Muscle of back (tissue), 11 donors: ENCODE results near the gene BST1. TPM values are rescaled to one million over a fixed set of nuclear protein-coding genes. Genes with fewer than 3 reads are reported as not detected.
"Not testable (repeated sequence)": the region's sequence is repeated elsewhere in the genome, so short reads cannot be mapped to it uniquely, and the experiment has no call there.

Experiments
- DNase-seq, 3 donors: peaks; one replicate each; pipeline versions ENCODE4 v3.0.0 to v3.0.0-alpha.2; 2013
- polyA plus RNA-seq, 10 donors: library from polyadenylated mRNA; unstranded; fragments of 120-200 nt; gene quantifications; one replicate each; pipeline ENCODE4 v1.2.1, GENCODE V29; 2013; ENCODE audit not compliant: insufficient read length in 10 of 10

The BST1 gene
- polyA plus RNA-seq, 10 donors = 3.0 to 6.5 (median 4.4) TPM

DNA sequence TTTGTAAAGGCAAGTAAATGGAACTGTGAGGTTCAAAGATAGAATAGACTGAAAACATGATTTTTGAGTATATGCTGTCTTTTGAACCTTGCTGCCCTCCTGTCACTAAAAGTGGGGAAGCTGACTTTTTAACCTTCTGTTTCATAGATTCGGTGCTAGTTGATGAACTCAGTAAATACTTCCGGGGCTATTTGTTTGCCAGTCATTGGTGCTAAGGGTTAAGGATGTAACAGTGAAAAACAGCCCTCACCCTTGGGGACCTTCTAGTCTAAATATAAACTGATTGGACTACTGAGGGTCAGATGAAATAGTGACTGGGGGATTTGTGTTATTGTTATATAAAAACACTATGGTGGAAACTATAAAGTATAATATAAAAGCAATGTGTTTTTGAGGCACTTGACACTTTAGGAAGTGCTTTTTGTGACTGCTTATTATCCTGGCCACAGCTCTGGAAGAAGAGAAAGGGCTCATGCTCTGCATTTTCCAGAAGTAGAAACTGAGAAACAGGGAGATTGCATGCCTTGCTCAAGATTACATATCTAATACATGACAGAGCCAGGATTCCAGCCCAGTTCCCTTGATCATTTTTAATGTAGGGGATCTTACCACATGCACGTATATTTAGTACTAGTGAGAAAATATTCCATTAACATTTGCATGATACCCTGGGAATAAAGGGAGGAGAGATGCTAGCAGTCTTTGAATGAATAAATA lies 3.9 kb downstream of the BST1 start:
- no peak for DNase-seq

DNA sequence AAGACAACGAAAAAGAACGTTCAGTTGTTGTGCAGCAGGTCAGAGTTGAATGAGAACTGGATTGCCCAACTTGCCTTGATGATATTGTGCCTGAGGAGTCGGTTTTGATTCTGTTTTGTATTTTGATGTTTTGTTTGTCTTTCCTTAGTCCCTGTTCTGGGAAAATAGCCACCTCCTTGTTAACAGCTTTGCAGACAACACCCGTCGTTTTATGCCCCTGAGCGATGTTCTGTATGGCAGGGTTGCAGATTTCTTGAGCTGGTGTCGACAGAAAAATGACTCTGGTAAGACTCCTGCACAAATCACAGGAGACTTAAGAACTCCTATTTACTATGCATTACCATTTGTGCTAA lies 4.5 kb downstream of the BST1 start:
- no peak for DNase-seq

DNA sequence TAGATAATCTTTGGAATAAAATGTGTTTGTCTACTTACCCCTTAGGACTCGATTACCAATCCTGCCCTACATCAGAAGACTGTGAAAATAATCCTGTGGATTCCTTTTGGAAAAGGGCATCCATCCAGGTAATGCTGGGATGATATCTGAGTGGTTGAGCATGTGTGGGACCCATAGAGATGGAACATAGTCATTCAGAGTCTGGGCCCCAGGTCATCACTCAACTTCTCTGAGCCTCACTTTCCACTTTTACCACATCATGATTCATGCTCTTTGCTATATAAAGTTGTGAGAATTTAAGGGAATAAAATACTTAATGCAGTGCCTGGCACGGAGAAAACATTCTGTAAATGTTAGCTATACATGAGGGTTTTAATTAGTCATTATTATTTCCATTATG lies 8.9 kb downstream of the BST1 start:
- no peak for DNase-seq

DNA sequence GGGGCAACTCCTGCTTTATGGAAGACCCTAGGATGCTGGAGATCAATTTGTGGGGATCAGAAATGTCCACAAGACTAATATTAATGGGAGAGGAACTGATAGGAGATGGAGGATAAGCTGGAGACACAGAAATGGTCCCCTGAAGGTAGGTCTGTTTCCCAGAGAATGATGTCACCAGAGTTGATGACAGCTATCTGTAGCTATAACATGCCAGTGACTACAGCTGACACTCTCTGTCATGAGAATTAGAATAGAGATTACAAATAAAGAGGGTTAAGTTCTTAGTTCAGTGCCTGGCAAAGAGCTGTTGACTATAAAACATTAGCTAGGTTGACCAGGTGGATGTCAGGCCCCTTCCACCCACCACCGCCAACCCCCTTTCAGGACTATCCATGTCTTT lies 9.3 kb downstream of the BST1 start:
- no peak for DNase-seq

DNA sequence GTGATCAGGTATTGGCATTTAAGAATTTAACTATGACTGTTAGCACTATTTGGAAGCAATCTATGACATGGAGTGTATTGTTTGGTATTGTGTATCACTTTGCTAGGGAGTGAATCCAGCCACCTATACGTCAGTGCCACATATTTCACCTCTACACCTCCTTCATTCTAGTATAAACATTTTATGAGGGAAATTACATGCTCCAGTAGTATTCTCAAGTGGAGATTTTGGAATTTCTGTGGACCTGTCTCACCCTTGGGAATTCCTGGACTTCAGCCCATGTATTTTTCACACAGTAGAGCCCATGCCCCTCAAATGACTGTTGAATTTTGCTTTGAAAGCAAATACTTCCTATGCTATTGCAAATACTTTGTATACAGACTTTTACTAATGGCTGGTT lies 11.3 kb downstream of the BST1 start:
- DNase-seq = no peak

DNA sequence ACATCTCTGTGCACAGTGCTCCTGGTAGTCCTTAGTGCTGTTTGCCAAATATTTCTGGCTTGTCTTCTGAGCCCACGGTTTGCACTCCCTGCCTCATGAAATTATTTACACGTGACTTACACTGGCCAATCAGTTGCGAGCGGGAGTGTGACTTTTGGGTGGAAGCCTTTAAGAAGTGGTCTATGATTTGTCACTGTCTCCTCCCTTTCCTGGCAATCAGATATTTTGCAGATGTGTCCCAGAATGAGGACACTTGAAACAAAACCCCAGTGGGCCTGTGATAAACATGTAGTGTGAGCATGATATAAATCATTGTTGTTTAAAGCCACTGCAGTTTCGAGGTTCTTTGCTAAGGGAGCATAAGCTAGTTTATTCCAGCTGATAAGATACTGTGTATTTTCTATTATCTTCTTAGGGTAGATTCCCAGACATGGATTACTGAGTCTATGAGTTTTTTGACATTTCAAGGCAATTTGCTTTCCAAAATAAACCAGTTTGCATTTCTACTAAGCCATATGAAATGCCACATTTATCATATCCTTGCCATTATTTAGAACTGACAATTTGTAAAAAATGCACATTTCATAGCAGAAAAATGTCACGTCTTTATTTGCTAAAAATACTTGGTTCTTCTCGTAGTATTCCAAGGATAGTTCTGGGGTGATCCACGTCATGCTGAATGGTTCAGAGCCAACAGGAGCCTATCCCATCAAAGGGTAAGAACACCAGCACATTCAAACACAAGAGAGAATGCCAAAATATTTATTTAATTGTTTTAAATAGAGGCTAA lies 12.0 kb downstream of the BST1 start:
- peak in 1 of 3 donors; percentile 64 for DNase-seq

DNA sequence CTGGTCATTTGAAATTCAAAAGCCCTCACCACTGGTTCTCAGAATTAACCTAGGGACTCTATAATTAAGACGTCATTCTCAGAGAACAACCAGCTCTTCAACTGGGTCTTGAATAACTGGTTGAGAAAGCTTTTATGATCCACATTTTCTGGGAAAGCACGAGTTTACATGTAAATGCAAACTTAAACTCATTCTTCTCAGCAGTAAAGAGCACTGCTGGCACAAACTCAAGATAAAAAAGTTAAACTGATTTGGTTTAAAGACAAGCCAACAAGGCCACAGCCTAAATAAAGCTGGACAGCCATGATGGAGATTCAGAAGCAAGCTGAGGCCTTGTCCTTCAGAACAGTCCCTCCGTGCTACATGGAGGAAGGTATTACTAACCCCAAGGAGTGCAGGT lies 13.2 kb downstream of the BST1 start:
- no peak for DNase-seq

DNA sequence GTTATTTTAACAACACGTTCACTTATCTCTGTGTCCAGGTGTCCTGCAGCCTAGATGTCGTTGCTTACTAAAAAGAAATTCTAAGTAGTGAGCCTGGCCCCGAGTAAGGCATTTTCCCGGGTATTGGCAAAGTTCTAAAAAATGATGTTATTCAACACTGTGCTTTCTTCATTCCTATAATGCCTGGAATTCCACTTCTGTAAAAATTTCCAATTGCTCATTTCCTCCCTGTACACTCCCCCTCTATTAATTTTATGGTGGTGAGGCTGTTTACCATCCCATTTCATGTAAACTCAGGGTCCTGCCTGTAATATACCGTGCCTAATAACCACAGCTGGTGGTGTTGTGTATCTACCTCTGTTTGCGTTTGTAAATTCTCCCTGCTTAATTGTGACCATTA lies 14.2 kb downstream of the BST1 start:
- DNase-seq = peak in 1 of 3 donors; percentile 23

DNA sequence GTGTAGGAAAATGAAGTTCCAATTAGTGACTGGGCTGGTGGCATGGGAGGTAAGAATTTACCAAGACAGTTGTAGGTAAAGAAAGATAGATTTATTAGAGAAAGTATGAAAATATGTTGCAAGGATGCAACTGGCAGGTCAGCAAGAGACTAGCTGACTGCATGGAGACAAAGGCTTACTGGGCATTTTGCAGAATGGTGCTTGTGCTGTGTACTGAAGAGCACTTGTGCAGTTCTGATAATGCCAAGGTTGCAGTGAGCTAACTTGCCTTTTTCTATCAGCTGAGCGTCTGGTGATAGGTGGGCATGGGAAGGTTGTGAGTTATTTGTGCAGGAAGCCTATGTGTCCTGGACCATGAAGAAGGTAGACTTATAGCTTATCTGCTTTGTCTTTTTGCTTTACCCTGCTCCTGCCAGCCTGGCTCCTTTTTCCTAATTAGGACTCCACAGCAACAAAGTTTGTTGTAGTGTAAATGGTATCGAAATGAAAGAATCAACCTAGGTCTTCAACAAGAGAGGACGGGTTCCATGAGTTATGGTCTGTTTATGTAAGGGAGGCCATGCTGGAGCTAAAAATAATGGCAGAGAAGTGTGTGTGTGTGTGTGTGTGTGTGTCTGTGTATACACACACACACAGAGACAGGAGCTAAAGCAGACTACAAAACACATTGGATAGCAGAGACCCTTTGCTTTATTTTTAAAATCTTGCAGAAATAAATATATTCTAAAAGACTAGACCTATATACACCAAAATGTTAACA lies 15.0 kb downstream of the BST1 start:
- DNase-seq = no peak

DNA sequence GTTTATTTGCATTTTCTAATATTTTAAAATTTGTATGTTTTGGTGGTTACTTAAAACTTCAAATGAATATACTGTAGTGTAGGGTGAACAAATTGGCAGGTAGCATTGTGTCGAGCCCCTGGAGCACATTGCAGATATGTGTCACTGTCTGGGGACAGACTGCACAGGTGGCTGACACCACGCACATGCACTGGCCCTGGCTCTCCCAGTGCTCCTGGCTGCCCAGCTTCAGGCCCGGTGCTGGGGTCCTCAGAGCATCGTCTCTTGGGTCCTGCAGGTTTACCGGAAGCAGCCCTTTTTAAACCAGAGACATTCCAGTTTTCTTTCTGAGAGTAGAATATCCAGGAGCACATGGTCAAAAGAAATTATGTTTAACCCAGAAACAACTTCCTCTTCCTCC lies 15.6 kb downstream of the BST1 start:
- no peak for DNase-seq

DNA sequence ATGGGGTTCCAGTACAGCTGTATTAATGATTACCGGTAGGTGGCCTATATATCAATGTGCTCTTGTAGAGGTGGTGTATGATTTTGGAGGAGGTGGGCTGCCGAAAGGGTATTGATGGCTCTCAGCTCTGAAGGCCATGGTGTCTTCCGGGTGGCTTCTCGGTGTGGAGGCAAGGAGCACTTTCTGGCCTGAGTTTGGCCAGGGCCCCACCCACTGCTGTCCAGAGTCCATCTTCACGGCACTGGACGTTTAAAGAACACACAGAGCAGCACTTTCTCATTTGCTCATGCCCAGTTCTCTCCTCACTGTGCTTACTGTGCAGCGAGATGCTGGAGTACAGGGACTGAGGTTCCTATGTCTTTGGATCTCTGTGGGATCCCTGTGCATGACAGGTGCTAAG lies 16.1 kb downstream of the BST1 start:
- no peak for DNase-seq

DNA sequence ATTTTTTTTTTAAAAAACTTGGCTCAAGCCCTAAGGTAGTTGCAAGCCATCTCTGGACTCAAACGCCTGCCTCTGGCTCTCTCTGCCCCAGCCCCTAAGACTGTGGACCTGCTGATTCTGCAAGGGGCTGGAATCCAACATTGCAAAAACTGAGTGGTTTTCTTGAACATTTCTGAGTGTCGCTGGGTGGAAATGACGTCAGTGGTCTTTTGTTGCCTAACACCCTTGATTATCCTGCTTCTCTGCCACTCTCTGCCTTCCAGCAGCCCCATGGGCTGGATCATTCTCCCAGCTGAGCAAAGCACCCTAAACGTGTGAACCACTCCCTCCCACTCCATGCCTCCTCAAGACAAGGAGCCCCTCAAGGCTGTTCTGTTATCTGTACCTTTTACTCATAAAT lies 16.6 kb downstream of the BST1 start:
- no peak for DNase-seq

DNA sequence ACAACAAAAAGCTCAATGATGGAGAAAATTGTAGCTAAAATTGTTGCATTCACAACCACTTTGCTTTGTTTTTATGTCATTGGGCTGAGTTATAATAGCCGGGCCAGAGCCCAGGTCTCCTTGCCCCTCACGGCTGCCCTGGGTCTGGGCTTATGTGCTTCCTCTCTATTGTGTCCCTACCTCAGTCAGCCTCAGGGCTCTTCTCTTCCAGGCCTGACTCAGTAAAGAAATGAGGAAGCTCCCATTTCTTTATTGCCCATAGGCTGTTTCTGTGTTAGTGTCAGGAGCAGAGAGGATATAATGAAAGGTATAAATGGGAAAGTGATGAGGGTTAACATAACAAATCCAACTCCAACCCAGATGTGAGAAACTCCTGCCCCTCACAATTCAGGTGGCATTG lies 18.0 kb downstream of the BST1 start:
- no peak for DNase-seq

DNA sequence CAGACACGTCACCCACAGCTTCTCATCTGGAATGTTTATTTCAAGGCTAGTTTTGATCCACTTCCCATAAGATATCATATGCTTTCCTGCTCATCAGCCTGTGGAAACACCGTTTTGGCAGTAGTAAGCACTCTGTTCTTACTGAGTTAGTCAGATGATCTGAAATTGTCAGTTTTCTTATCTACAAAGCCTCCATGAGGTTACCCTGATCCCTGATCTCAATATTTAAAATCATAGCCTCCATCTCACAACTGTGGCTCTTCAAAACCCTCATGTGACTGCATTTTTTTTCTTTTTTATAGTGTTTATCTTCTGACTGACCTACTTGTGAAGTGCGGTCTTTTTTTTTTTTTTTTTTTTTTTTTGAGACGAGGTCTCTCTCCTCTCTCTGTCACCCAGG lies 22.7 kb downstream of the BST1 start:
- DNase-seq = no peak

DNA sequence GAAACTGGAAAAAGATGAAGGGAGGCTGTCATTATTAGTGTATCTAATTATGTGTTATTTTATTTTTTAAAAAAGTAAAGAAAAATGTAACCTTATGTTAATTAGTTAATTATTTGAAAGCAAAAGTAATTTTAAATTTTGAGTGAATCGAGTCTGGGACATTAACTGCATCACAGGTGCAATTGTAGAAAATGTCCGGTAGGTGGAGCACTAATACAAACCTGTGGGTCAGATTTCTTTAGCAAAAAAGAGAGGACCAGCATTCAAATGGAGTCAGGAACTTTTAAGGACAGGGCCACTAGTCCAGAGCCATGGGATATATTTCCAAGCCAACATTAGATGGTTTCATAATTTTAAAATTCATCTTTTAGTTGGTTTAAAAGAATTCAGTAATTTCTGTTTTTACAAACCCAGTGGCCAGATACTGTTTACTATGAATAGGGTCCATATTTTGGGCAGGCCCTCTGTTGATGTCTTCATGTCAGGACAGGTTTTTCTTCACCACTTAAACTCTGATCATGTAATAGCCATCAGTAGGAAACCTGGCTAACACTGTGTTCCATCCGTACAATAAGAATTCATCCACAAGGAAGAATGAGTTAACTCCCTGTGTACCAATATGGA lies 27.2 kb downstream of the BST1 start:
- DNase-seq = peak; percentile 24 to 44 (median 34)

DNA sequence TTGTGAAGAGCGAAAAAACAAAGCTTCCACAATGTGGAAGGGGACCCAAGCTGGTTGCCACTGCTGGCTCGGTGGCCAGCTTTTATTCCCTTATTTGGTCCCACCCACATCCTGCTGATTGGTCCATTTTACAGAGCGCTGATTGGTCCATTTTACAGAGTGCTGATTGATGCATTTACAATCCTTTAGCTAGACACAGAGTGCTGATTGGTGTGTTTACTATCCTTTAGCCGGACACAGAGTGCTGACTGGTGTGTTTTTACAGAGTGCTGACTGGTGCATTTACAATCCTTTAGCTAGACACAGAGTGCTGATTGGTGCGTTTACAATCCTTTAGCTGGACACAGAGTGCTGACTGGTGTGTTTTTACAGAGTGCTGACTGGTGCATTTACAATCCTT lies 30.2 kb downstream of the BST1 start:
- not testable (repeated sequence) for DNase-seq

DNA sequence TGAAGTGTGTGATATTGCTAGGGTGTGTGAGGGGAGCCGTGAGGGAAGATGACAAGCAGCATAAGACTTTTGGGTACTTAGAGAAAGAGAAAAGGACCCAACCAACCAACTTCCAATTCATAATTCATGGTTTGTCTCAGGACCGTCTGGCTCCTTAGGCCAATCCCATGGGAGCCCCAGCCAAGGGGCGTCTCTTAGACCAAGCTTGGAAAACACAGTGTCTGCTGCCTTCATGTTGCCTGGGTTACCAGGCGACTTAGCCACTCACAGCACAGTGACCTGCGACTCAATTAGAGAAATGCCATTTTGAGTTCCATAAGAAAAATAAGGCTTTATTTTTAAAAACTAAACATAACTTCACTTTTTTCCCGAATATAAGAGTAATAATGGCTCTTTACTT lies 32.7 kb downstream of the BST1 start:
- DNase-seq = no peak

DNA sequence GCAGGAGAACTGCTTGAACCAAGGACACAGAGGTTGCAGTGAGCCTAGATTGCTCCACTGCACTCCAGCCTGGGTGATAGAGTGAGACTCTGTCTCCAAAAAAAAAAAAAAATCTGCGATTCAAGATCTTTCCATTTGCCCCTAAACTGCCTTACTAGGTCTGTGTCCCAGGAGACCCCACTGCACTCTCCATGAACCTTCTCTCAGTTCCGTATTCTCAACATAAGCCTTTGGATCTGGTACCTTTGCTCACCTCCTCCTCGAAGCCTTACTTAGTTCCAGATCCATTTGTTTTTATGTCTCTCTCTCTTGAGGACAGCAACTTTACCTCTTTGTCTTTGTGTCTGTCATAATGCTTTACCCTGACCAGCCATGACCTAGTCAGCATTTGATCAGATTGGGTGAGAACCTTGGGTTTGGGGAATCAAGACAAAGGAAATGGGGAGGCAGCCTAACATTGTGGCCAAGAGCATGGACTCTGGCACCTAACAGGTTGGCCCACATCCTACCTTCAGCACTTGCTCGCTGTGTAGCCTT lies 33.7 kb downstream of the BST1 start:
- no peak for DNase-seq

DNA sequence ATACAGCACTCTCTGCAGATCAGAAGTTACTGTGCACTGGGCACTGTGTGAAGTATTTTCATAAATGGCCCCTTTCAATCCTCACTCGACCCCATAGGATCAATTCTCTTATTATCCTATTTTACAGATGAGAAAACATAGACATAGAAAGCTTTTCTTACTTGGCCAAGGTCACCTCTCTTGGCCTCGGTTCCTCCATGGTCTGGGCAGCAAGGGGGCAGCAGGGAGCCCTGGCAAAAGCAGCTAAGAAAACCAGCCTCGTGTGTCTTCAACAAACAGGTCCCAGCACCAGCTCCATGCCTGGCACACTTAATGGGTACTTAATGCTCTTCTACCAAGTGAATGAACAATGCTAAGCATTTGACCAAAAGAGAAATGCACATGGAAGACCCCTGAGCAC lies 34.4 kb downstream of the BST1 start:
- DNase-seq = no peak

DNA sequence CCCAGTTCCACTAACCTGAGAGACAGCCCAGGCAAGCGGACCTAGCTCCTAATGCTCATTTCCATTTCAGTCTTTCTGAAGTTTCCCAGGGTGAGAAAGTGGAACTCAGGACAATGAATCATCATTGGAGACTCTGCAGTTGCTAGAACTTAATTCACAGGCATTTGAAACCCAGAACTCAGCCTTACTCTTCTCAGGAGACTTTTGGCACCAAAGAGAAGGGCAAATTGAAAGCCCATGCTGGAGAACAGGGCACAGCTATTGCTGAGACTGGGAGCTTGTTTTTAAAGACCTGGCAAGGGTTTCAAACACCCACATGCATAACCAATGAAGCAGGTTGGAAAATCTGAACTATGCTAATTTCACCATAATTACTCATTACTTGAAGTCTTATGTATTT lies 36.0 kb downstream of the BST1 start:
- no peak for DNase-seq

DNA sequence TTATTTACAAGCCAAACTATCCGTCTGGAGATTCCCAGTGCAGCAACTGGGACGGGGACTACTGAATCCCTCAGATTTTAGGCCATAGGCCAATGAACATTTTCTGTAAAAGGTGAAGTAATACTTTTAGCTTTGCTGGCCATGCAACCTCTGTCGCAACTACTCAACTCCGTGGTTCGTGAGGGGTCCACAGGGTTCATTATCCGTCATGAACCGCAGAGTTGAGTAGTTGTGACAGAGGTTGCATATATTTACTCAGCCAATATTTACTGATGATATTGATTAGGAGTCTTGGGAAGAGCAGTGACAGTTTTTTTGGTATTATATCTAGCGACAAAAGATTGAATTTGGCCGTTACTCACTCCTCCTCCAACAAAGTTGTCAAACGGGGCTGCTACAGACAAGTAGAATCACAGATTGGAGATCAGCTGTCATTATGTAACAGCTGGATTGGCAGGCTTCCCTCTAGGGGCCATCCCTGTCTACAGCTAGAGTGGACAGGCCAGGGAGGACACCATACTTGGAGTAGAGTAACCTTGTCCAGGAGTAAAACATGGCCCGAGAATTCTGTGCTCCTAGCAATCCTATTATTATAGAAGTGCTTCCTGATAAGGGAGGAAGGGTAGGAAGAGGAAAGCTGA lies 38.0 kb downstream of the BST1 start:
- no peak for DNase-seq
